Mesangial cell (primary cell): ENCODE measurements around the gene HOXB2. TPM values are rescaled to one million over a fixed set of nuclear protein-coding genes. Genes with fewer than 3 reads are reported as not detected.

ENCODE experiments used
- total RNA-seq: library from RNA; depleted of rRNA; stranded (reverse); fragments of >200 nt; gene quantifications from 2 replicates; pipeline ENCODE4 v1.2.3, GENCODE V29; 2015

HOXB2 gene
- total RNA-seq, result 25.6 and 51.0 TPM in 2 replicates

GRCh38 chr17:48545022-48545375 is at the start of gene HOXB2:
Gene HOXB2 (minus strand): TSS chr17:48545109. CDS start chr17:48544911, 198 bp downstream.

GRCh38 chr17:48593126-48593829 is 48.4 kb upstream of the HOXB2 start, which contains the start of gene HOXB5:
Gene HOXB5 (minus strand): TSS chr17:48593779. CDS start chr17:48593682, 97 bp downstream.

DNA sequence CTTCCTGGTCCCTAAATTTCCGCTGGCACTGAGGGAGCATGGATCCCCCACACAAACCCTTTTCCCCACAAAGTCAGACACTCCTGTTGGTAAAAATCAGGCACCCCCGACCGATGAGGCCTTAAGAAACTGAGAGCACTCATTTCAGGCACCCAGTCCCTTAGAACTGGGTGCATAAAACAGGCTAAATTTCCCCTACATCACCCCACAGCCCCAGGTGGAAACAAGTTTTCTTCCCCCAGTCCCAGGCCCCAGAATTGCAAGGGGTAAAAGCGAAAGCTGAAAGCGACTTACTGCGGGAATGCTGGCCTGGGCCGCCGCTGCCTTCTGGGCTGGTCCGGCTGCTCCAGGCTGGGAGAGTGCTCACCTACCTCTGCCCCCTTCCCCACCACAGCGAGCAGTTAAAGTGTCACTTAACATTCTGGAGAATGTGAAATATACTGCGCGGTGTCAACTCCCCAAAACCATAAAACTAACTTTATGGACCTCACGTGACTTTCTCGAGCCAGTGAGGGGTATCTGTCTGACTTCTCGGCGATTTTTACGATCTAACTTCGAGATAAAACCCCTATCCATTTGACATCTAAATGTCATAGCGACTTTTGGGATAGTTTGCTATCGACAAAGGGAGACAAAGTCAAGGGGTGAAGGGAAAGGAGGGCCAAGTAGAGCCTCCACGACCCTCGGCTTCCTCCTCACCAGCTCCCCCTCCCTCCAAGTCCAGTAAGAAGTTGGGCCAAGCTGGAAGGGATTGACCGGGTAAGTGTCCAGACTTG is 45.1 kb upstream of the HOXB2 start, which contains the start of gene HOXB3:
TSS of gene HOXB3 (minus strand) at position 411 of the 776 bp plus-strand sequence. CDS start 37,767 bp downstream, outside the sequence.

DNA sequence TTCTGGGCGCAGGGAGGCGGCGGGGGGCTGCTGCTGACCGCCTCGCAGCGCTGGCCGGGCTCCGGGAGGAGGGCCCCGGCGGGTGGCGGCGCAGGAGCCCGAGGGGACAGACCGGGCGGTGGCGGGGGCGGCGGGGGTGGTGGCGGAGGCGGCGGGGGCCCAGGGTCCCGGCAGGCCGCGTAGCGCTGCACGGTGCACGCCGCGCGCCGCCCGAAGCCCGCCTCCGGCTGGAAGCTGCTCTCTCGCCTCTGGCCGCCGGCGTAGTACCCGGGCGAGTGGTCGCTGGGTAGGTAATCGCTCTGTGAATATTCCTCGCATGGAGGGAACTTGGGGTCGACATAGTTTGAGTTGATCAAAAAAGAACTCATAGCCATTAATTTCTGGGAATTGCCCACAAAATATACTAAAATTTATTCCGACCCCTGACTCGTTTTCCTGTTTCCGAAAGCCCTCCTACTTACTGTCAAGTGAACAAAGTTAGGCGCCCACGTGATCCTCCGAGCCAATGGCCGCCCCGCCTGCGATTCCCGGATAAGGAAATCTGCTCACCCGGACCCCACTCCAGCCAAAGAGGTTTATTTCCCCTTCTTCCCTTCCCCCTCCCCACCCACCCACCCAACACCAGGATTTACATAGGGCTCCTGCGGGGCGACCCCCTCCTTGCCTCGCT is 33.2 kb upstream of the HOXB2 start, which contains the start of gene HOXB4:
TSS of gene HOXB4 (minus strand) at position 405 of the 670 bp plus-strand sequence. CDS start at position 374, 31 bp downstream.

DNA sequence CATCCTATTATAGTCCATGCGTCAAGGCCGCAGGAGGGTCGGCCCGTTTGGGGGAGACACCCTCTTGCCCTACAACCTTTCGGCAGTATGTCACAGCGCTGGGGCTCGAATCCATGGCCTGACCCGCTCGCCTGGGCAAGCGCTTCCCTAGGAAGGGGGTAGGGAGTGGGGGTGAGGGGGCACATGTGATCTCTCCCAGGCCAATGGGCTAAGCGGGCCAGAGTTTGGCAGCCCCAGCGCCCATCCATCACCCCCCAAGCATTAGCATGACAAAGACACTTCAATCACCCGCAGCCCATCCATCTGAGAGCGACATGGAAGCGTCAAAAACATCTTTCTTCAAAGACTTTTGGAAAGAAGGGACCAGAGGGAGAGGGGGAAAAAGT is 14.0 kb downstream of the HOXB2 start, which contains the start of gene HOXB1:
TSS of gene HOXB1 (minus strand) at position 125 of the 386 bp plus-strand sequence. CDS start at position 18, 107 bp downstream.

Other genes starting within 250 kb of the HOXB2 start
- 0.33 and 0.51 TPM in 2 replicates for gene SKAP1, start 114.9 kb downstream of the HOXB2 start, total RNA-seq
- gene HOXB1, start 14.1 kb downstream of the HOXB2 start, total RNA-seq, result not detected in 2 replicates
- gene HOXB4, start 33.2 kb upstream of the HOXB2 start, total RNA-seq, result 1.5 and 4.1 TPM in 2 replicates
- 16.0 and 39.2 TPM in 2 replicates for gene HOXB3, start 45.1 kb upstream of the HOXB2 start, total RNA-seq
- 1.3 and 3.4 TPM in 2 replicates for gene HOXB5, start 48.7 kb upstream of the HOXB2 start, total RNA-seq
- 14.5 and 29.4 TPM in 2 replicates for gene HOXB6, start 59.9 kb upstream of the HOXB2 start, total RNA-seq
- gene HOXB7, start 65.9 kb upstream of the HOXB2 start, total RNA-seq, result 12.1 and 14.7 TPM in 2 replicates
- 7.7 and 21.9 TPM in 2 replicates for gene HOXB8, start 70.2 kb upstream of the HOXB2 start, total RNA-seq
- gene HOXB9, start 81.2 kb upstream of the HOXB2 start, total RNA-seq, result 27.1 and 43.1 TPM in 2 replicates
- gene PRAC1, start 177.4 kb upstream of the HOXB2 start, total RNA-seq, result not detected in 2 replicates
- gene PRAC2, start 178.1 kb upstream of the HOXB2 start, total RNA-seq, result not detected in 2 replicates
- gene HOXB13, start 183.6 kb upstream of the HOXB2 start, total RNA-seq, result not detected in 2 replicates